HepG2 (cell line): ENCODE measurements around the gene VAC14.

Experiments
- FIP1L1 ChIP-seq: fragments of 200-400 bp; formaldehyde crosslinking; IDR thresholded peaks from 2 replicates; pipeline ENCODE4 v1.6.1; 2018; ENCODE audit warnings: low read depth, mild to moderate bottlenecking, low read length, moderate library complexity, borderline replicate concordance; ENCODE audit not compliant: insufficient read depth
- TF ChIP-seq, protein P1 (sequence below), 2 experiments: IDR thresholded peaks; 2 replicates each; pipeline ENCODE4 v1.6.1; 2011 to 2012; ENCODE audit warnings: low read length in 2 of 2, borderline replicate concordance in 1 of 2, low read depth in 1 of 2, mild to moderate bottlenecking in 1 of 2, moderate library complexity in 1 of 2
- TF ChIP-seq, protein P2 (sequence below): sonication (generic); formaldehyde crosslinking; IDR thresholded peaks from 2 replicates; pipeline ENCODE4 v1.5.0; 2020; ENCODE audit warnings: mild to moderate bottlenecking, missing genetic modification reagents, moderate library complexity

GRCh38 chr16:70720425-70721201, 80.3 kb downstream of the VAC14 start:
- TF ChIP-seq, protein P1, sequence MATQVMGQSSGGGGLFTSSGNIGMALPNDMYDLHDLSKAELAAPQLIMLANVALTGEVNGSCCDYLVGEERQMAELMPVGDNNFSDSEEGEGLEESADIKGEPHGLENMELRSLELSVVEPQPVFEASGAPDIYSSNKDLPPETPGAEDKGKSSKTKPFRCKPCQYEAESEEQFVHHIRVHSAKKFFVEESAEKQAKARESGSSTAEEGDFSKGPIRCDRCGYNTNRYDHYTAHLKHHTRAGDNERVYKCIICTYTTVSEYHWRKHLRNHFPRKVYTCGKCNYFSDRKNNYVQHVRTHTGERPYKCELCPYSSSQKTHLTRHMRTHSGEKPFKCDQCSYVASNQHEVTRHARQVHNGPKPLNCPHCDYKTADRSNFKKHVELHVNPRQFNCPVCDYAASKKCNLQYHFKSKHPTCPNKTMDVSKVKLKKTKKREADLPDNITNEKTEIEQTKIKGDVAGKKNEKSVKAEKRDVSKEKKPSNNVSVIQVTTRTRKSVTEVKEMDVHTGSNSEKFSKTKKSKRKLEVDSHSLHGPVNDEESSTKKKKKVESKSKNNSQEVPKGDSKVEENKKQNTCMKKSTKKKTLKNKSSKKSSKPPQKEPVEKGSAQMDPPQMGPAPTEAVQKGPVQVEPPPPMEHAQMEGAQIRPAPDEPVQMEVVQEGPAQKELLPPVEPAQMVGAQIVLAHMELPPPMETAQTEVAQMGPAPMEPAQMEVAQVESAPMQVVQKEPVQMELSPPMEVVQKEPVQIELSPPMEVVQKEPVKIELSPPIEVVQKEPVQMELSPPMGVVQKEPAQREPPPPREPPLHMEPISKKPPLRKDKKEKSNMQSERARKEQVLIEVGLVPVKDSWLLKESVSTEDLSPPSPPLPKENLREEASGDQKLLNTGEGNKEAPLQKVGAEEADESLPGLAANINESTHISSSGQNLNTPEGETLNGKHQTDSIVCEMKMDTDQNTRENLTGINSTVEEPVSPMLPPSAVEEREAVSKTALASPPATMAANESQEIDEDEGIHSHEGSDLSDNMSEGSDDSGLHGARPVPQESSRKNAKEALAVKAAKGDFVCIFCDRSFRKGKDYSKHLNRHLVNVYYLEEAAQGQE (IDR thresholded peaks at IDR 0.05; ENCODE audit: borderline replicate concordance in 1 of 2, low read depth in 1 of 2, low read length in 2 of 2), result no peak
- TF ChIP-seq, protein P2, sequence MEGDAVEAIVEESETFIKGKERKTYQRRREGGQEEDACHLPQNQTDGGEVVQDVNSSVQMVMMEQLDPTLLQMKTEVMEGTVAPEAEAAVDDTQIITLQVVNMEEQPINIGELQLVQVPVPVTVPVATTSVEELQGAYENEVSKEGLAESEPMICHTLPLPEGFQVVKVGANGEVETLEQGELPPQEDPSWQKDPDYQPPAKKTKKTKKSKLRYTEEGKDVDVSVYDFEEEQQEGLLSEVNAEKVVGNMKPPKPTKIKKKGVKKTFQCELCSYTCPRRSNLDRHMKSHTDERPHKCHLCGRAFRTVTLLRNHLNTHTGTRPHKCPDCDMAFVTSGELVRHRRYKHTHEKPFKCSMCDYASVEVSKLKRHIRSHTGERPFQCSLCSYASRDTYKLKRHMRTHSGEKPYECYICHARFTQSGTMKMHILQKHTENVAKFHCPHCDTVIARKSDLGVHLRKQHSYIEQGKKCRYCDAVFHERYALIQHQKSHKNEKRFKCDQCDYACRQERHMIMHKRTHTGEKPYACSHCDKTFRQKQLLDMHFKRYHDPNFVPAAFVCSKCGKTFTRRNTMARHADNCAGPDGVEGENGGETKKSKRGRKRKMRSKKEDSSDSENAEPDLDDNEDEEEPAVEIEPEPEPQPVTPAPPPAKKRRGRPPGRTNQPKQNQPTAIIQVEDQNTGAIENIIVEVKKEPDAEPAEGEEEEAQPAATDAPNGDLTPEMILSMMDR (CRISPR knock-in tag), result no peak
- TF ChIP-seq FIP1L1, result no peak
